ENCODE data around the gene GOLT1A.

- TF ChIP-seq CTCF (IDR thresholded peaks at IDR 0.05) (no peak), POLR2A (IDR thresholded peaks at IDR 0.05) (no peak)
These were observed 64.7 kb downstream of the GOLT1A start for GRCh38 chr1:204149107-204149506.

All from esophagus squamous epithelium (tissue), 4 donors.